Endothelial cell of umbilical vein (primary cell): ENCODE measurements around the gene MRPS12. TPM values are rescaled to one million over a fixed set of nuclear protein-coding genes. Genes with fewer than 3 reads are reported as not detected.
A peak's percentile ranks its signal among the peaks of the same experiment; 100 is the strongest.

Experiments
- BruUV-seq: library from RNA; stranded (reverse); fragments of 400-500 nt; replicated peaks from 2 replicates; lab custom pipeline; 2021; lab: Mats Ljungman, UMichigan
- CTCF ChIA-PET: fragments of 300-600, 350-600 bp; sonication (Branson Sonifier 250); formaldehyde crosslinking; loops from one replicate; lab custom pipeline; 2021; ENCODE audit warnings: antibody characterized with exemption, inconsistent platforms; lab: Charles Lee
- POLR2A ChIA-PET: fragments of 300-600, 350-600 bp; sonication (Branson Sonifier 250); formaldehyde crosslinking; loops from one replicate; lab custom pipeline; 2021; ENCODE audit warnings: antibody characterized with exemption, inconsistent platforms; lab: Charles Lee
- DNase-seq: peaks from one replicate; pipeline ENCODE4 v3.0.0-alpha.2; 2011; ENCODE audit warnings: low read depth, low spot score
- FAIRE-seq: peaks from 2 replicates; lab custom pipeline; 2011; peaks lifted over from hg19 to GRCh38; lab: Jason Lieb, UNC
- H2AFZ ChIP-seq: 2 replicates; pipeline ENCODE4 v1.6.0; 2012; ENCODE audit warnings: low read depth, low read length, control low read depth, inconsistent platforms
- H3K27ac ChIP-seq: 2 replicates; pipeline ENCODE4 v1.5.1; 2011; ENCODE audit warnings: low read depth, mild to moderate bottlenecking, control low read depth, low read length, moderate library complexity; ENCODE audit not compliant: insufficient read depth
- H3K27me3 ChIP-seq, 2 experiments: 2 replicates each; pipeline versions ENCODE4 v1.6.0 to v1.6.1; 2011; ENCODE audit warnings: low read length in 2 of 2, mixed read lengths in 1 of 2; ENCODE audit not compliant: control insufficient read depth in 2 of 2, insufficient read depth in 2 of 2
- H3K36me3 ChIP-seq, 2 experiments: 2 replicates in 1 of 2; 3 replicates in 1 of 2; pipeline ENCODE4 v1.5.1; 2011; ENCODE audit warnings: low read length in 2 of 2, mild to moderate bottlenecking in 1 of 2, moderate library complexity in 1 of 2; ENCODE audit not compliant: control insufficient read depth in 2 of 2, insufficient read depth in 2 of 2; ENCODE audit errors: extremely low read depth in 1 of 2
- H3K4me1 ChIP-seq: 3 replicates; pipeline ENCODE4 v1.5.1; 2011; ENCODE audit warnings: mild to moderate bottlenecking, low read length; ENCODE audit not compliant: control insufficient read depth, insufficient read depth; ENCODE audit errors: extremely low read depth
- H3K4me2 ChIP-seq: 2 replicates; pipeline ENCODE4 v1.6.1; 2011; ENCODE audit warnings: low read length, control low read depth, mixed read lengths; ENCODE audit not compliant: insufficient read depth
- H3K4me3 ChIP-seq, 3 experiments: fragments of 200-600 bp in 1 of 3; sonication (generic), shearing (Covaris generic) in 1 of 3; replicated peaks in 1 of 3; 2 replicates each; pipeline ENCODE4 v1.5.1; 2011 to 2016; ENCODE audit warnings: control low read depth in 3 of 3, low read length in 3 of 3, mild to moderate bottlenecking in 2 of 3, inconsistent platforms in 1 of 3, low read depth in 1 of 3, moderate library complexity in 1 of 3; ENCODE audit not compliant: insufficient read depth in 1 of 3
- H3K79me2 ChIP-seq: 2 replicates; pipeline ENCODE4 v1.6.0; 2012; ENCODE audit warnings: low read length, inconsistent platforms; ENCODE audit not compliant: control insufficient read depth, insufficient read depth
- H3K9ac ChIP-seq: replicated peaks from 2 replicates; pipeline ENCODE3; 2011; ENCODE audit warnings: low read length, control low read depth; ENCODE audit not compliant: insufficient read depth; ENCODE audit errors: extremely low read depth
- H3K9me1 ChIP-seq: replicated peaks from 3 replicates; pipeline ENCODE4 v1.6.0; 2011; ENCODE audit warnings: mild to moderate bottlenecking, low read length; ENCODE audit not compliant: control insufficient read depth, insufficient read depth; ENCODE audit errors: extremely low read depth
- H3K9me3 ChIP-seq: replicated peaks from 2 replicates; pipeline ENCODE4 v1.5.1; 2012; ENCODE audit warnings: low read length, inconsistent platforms; ENCODE audit not compliant: control insufficient read depth, insufficient read depth
- H4K20me1 ChIP-seq: replicated peaks from 2 replicates; pipeline ENCODE3; 2011; ENCODE audit warnings: mild to moderate bottlenecking, low read length; ENCODE audit not compliant: control insufficient read depth, insufficient read depth; ENCODE audit errors: extremely low read depth
- CTCF ChIP-seq, 2 donors: IDR thresholded peaks; 1 replicate in 1 of 2; 2 replicates in 1 of 2; pipeline ENCODE4 v1.5.1; 2011; ENCODE audit warnings: low read length in 2 of 2, mild to moderate bottlenecking in 2 of 2, moderate library complexity in 2 of 2, control low read depth in 1 of 2, inconsistent platforms in 1 of 2, low read depth in 1 of 2; ENCODE audit not compliant: insufficient read depth in 1 of 2; ENCODE audit errors: extremely low read depth in 1 of 2
- EZH2 ChIP-seq: IDR thresholded peaks from 2 replicates; pipeline ENCODE4 v1.6.1; 2012; ENCODE audit warnings: borderline replicate concordance, low read depth, mild to moderate bottlenecking, moderate library complexity, low read length, inconsistent platforms; ENCODE audit not compliant: severe bottlenecking
- FOS ChIP-seq: IDR thresholded peaks from 2 replicates; pipeline ENCODE4 v1.6.1; 2011; ENCODE audit warnings: mild to moderate bottlenecking, low read length, moderate library complexity, borderline replicate concordance; ENCODE audit not compliant: insufficient read depth
- GATA2 ChIP-seq: IDR thresholded peaks from 2 replicates; pipeline ENCODE4 v1.7.0; 2011; ENCODE audit warnings: low read depth, mild to moderate bottlenecking, moderate library complexity, mixed read lengths, low read length; ENCODE audit not compliant: insufficient read length, insufficient read depth
- MAX ChIP-seq: IDR thresholded peaks from 2 replicates; pipeline ENCODE4 v1.6.1; 2011; ENCODE audit not compliant: insufficient read depth, insufficient read length
- MYC ChIP-seq: IDR thresholded peaks from one replicate; pipeline ENCODE4 v1.6.1; 2011; ENCODE audit warnings: mild to moderate bottlenecking, low read depth, low read length
- POLR2A ChIP-seq: IDR thresholded peaks from 2 replicates; pipeline ENCODE4 v1.6.1; 2012; ENCODE audit warnings: low read depth, mild to moderate bottlenecking, control low read depth, low read length
- dilution Hi-C: fragments of 300-500 bp; cut with MboI; formaldehyde crosslinking; loops from one replicate; pipeline ENCODE4 v1.15.0; 2019; ENCODE audit warnings: low sequenced_read_pairs; ENCODE audit not compliant: extremely low pct_ligation_motif_present
- intact Hi-C: fragments of 100-400 bp; cut with micrococcal nuclease; formaldehyde crosslinking; loops from one replicate; pipeline ENCODE4 v1.10.0; 2022
- polyA plus RNA-seq, 4 experiments: library from polyadenylated mRNA; depleted of rRNA in 3 of 4; stranded (reverse) in 3 of 4; unstranded in 1 of 4; fragments of >200 nt; gene quantifications; 2 replicates each; pipeline versions ENCODE4 v1.2.1 to v1.2.3, GENCODE V29; 2011 to 2012; ENCODE audit warnings: missing spikeins in 1 of 4
- total RNA-seq: library from RNA; stranded (reverse); gene quantifications from 2 replicates; pipeline ENCODE4 v1.2.3, GENCODE V29; 2021

Gene MRPS12
- total and polyA plus RNA-seq, 2 donors (not counting 3 experiments of a cell fraction or from before 2014, with no cell fraction given): 49.3 to 86.3 TPM

- no peak overlapping the region for H3K27ac ChIP-seq
- H2AFZ ChIP-seq: no peak overlapping the region
- dilution Hi-C loops: no loop called here
- POLR2A ChIA-PET: no interaction called here
- H3K9ac ChIP-seq: no peak overlapping the region
- H3K36me3 ChIP-seq: peaks cover 0 to 1% of the 10 kb centered on the region in 2 experiments
- no peak overlapping the region for H3K4me2 ChIP-seq
- H4K20me1 ChIP-seq: no peaks in the 10 kb centered on the region
- H3K4me1 ChIP-seq: no peaks in the 10 kb centered on the region
- no peaks in the 10 kb centered on the region for H3K79me2 ChIP-seq
- DNase-seq (no peak), FAIRE-seq (peak; percentile 38)
- H3K9me1 ChIP-seq: no peaks in the 10 kb centered on the region
- H3K9me3 ChIP-seq: no peaks in the 10 kb centered on the region
- TF ChIP-seq MAX: no peak
- TF ChIP-seq FOS: no peak
- peak in 1 of 2 donors; percentile 23 for TF ChIP-seq CTCF (IDR thresholded peaks at IDR 0.05; ENCODE audit: extremely low read depth in 1 of 2, insufficient read depth in 1 of 2, low read depth in 1 of 2, low read length in 2 of 2)
- TF ChIP-seq GATA2: no peak
- TF ChIP-seq EZH2: no peak
- no peak for TF ChIP-seq POLR2A
- TF ChIP-seq MYC: no peak
- CTCF ChIA-PET: interaction anchor here (0.6 to 2.3 kb wide), 5 partner anchors 9 to 550 kb away, joined by 3 to 8 read pairs (median 4); partner anchors contain the start of genes FAM98C, FBXO17, MRPS12 and SARS2
- intact Hi-C loops: no loop called here
- BruUV-seq: no TSS peak
- no peaks in the 10 kb centered on the region for H3K27me3 ChIP-seq
- no peak overlapping the region for H3K4me3 ChIP-seq
Observed at GRCh38 chr19:38952395-38953165, 21.8 kb downstream of the MRPS12 start.
